ENCODE measurements around the gene MRPL22. TPM values are rescaled to one million over a fixed set of nuclear protein-coding genes. Genes with fewer than 3 reads are reported as not detected.
"Not testable (repeated sequence)": the region's sequence is repeated elsewhere in the genome, so short reads cannot be mapped to it uniquely, and the experiment has no call there.

MRPL22 gene
- total RNA-seq, 1 donor from 2014 or later, result 57.1 TPM

GRCh38 chr5:154934881-154935280, 6.0 kb upstream of the MRPL22 start:
- peaks cover 8% of the 10 kb centered on the region for H3K4me1 Mint-ChIP-seq (ENCODE audit: low read depth)
- peaks cover 9% of the 10 kb centered on the region for H3K36me3 Mint-ChIP-seq (ENCODE audit: insufficient read depth)
- no peaks in the 10 kb centered on the region for H3K9me3 Mint-ChIP-seq (ENCODE audit: low read depth)
- H3K27ac Mint-ChIP-seq, result no peak overlapping the region
- no peak for DNase-seq (ENCODE audit: low spot score, unreplicated experiment)
- TF ChIP-seq, protein P1, sequence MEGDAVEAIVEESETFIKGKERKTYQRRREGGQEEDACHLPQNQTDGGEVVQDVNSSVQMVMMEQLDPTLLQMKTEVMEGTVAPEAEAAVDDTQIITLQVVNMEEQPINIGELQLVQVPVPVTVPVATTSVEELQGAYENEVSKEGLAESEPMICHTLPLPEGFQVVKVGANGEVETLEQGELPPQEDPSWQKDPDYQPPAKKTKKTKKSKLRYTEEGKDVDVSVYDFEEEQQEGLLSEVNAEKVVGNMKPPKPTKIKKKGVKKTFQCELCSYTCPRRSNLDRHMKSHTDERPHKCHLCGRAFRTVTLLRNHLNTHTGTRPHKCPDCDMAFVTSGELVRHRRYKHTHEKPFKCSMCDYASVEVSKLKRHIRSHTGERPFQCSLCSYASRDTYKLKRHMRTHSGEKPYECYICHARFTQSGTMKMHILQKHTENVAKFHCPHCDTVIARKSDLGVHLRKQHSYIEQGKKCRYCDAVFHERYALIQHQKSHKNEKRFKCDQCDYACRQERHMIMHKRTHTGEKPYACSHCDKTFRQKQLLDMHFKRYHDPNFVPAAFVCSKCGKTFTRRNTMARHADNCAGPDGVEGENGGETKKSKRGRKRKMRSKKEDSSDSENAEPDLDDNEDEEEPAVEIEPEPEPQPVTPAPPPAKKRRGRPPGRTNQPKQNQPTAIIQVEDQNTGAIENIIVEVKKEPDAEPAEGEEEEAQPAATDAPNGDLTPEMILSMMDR (IDR thresholded peaks at IDR 0.05; ENCODE audit: unreplicated experiment), result no peak
- H3K27me3 Mint-ChIP-seq, result no peaks in the 10 kb centered on the region
- H3K4me3 Mint-ChIP-seq (ENCODE audit: low read depth), result no peak overlapping the region

DNA sequence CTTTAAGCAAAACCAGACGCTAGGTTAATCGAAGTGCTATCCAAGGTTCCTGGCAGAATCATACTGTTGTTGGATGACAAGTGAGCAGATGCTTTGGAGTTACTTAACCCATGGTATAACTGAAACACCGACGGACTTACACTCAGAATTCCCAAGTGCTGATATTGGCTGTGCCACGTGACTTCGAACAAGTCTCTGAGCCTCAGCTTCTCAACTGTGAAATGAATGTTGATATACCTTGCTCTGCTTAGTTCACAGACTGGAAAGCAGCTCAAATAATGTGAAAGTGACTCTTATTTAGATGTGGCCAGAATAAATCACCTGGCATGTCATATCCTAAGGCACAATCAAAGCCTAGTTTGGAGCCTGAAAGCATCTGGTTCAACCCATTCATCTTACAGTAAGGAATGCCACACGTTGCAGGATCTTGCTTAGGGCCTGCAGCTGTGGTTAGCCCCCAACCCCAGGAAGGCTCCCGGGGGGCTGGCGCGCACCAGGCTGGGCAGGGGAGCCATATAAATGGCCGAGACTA, 3.6 kb upstream of the MRPL22 start:
- Mint-ChIP-seq H3K36me3 (ENCODE audit: insufficient read depth) (peaks cover 5% of the 10 kb centered on the region), H3K4me3 (ENCODE audit: low read depth) (peak overlapping the region; percentile 91), H3K27me3 (no peaks in the 10 kb centered on the region), H3K27ac (peak overlapping the region; percentile 90), H3K9me3 (ENCODE audit: low read depth) (no peaks in the 10 kb centered on the region), H3K4me1 (ENCODE audit: low read depth) (peaks cover 16% of the 10 kb centered on the region)
- TF ChIP-seq, protein P1 (IDR thresholded peaks at IDR 0.05; ENCODE audit: unreplicated experiment), result no peak
- DNase-seq (ENCODE audit: low spot score, unreplicated experiment), result no peak

- DNase-seq (ENCODE audit: low spot score, unreplicated experiment), result peak; percentile 66
- H3K27me3 Mint-ChIP-seq, result no peaks in the 10 kb centered on the region
- TF ChIP-seq, protein P1 (IDR thresholded peaks at IDR 0.05; ENCODE audit: unreplicated experiment), result no peak
- no peaks in the 10 kb centered on the region for H3K9me3 Mint-ChIP-seq (ENCODE audit: low read depth)
- H3K4me3 Mint-ChIP-seq (ENCODE audit: low read depth), result peak within 1 kb of the TSS; percentile 91
- peaks cover 5% of the 10 kb centered on the region for H3K36me3 Mint-ChIP-seq (ENCODE audit: insufficient read depth)
- H3K27ac Mint-ChIP-seq, result peak within 1 kb of the TSS; percentile 90
- peaks cover 20% of the 10 kb centered on the region for H3K4me1 Mint-ChIP-seq (ENCODE audit: low read depth)
These were observed 3.0 kb upstream of the MRPL22 start, which contains the start of gene GEMIN5 for GRCh38 chr5:154937718-154938466. Gene GEMIN5, minus strand, starts transcription at chr5:154938211. Its CDS starts 78 bp downstream, at chr5:154938133.

DNA sequence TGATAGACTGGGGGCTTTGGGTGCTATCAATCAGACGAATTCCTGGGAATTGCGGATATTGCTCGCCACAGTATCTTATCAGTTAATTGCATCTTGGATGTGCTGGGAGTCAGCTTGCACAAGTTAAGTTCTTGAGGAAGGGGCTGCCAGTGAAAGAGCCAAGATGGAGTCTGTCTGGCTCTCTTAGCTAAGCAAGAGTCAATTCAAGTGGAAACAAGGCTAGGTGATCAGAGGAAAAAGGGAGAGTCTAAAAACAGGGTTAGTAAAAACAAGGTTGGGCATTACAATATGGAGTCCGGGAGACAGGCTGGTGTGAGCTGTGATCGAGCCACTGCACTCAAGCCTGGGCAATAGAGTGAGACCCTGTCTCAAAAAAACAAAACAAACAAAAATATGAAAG, 1.5 kb upstream of the MRPL22 start:
- Mint-ChIP-seq H3K4me3 (ENCODE audit: low read depth) (peak overlapping the region; percentile 100), H3K4me1 (ENCODE audit: low read depth) (peaks cover 22% of the 10 kb centered on the region)
- not testable (repeated sequence) for H3K9me3 Mint-ChIP-seq (ENCODE audit: low read depth); H3K27me3 Mint-ChIP-seq; H3K27ac Mint-ChIP-seq; H3K36me3 Mint-ChIP-seq (ENCODE audit: insufficient read depth); DNase-seq (ENCODE audit: low spot score, unreplicated experiment)

- Mint-ChIP-seq H3K36me3 (ENCODE audit: insufficient read depth) (peaks cover 2% of the 10 kb centered on the region), H3K4me1 (ENCODE audit: low read depth) (peaks cover 22% of the 10 kb centered on the region), H3K4me3 (ENCODE audit: low read depth) (peak overlapping the region; percentile 100), H3K9me3 (ENCODE audit: low read depth) (no peaks in the 10 kb centered on the region), H3K27me3 (no peaks in the 10 kb centered on the region), H3K27ac (peak overlapping the region; percentile 98)
- DNase-seq (ENCODE audit: low spot score, unreplicated experiment), result no peak
- TF ChIP-seq, protein P1 (IDR thresholded peaks at IDR 0.05; ENCODE audit: unreplicated experiment), result no peak
These were observed 500 bp upstream of the MRPL22 start for GRCh38 chr5:154940375-154940771.

All from progenitor cell of endocrine pancreas (in vitro differentiated cells).